ENCODE measurements around the gene PITPNB. TPM values are rescaled to one million over a fixed set of nuclear protein-coding genes. Genes with fewer than 3 reads are reported as not detected.

The PITPNB gene
- polyA plus RNA-seq, 2 donors = 22.1 to 39.8 TPM

DNA sequence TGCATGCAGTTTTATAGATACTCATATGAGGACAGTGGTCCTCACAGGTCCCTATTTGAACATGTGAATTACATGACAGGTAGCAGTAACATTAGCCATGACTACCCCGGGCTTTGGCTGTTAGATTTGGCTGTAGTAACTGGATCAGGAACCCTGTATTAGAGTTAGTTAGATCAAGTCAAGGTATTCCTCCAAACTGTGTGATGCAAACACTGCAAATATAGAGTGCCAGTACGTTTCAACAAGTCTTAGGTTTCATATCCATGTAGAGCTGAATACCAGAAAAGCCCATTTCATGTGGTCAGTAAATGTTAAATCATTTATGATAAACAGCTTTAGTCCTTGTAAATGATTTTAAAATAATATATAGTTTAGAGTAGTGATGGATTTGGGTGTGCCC, 29.5 kb upstream of the PITPNB start:
- Histone ChIP-seq H3K27me3 (ENCODE audit: control insufficient read depth in 1 of 2, insufficient read depth in 2 of 2, low read length in 2 of 2) (no peaks in the 10 kb centered on the region), H3K36me3 (ENCODE audit: control insufficient read depth in 2 of 2, insufficient read depth in 2 of 2, low read length in 1 of 2) (no peaks in the 10 kb centered on the region), H3K4me3 (ENCODE audit: low read depth in 1 of 2, low read length in 2 of 2) (no peak overlapping the region), H3K9me3 (ENCODE audit: control insufficient read depth in 2 of 2, insufficient read depth in 1 of 2, low read depth in 1 of 2, low read length in 1 of 2) (no peaks in the 10 kb centered on the region), H3K4me1 (ENCODE audit: control insufficient read depth in 2 of 2, insufficient read depth in 2 of 2, low read length in 1 of 2) (no peaks in the 10 kb centered on the region), H3K27ac (ENCODE audit: low read depth in 2 of 2, low read length in 1 of 2) (no peak overlapping the region)
- WGBS, 2 donors = 87 to 98% methylated on average over 2 of the region's 2 CpGs

DNA sequence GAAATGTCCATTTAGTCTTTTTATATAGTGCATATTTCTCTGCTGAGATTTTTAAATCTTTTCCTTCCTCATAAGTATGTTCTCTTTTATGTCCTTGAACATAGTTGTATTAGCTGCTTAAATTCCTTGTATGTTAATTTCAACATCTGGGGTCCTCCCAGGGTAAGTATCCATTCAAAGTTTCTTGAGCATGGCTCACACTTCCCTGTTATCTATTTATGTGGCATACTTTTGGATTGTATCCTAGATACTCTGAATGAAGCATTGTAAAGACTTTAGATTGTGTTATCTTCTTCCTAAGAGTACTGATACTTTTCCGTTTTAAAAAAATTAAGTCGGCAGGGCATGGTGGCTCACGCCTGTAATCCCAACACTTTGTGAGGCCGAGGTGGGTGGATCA, 28.4 kb upstream of the PITPNB start:
- Histone ChIP-seq H3K9me3 (ENCODE audit: control insufficient read depth in 2 of 2, insufficient read depth in 1 of 2, low read depth in 1 of 2, low read length in 1 of 2) (no peaks in the 10 kb centered on the region), H3K36me3 (ENCODE audit: control insufficient read depth in 2 of 2, insufficient read depth in 2 of 2, low read length in 1 of 2) (no peaks in the 10 kb centered on the region), H3K27me3 (ENCODE audit: control insufficient read depth in 1 of 2, insufficient read depth in 2 of 2, low read length in 2 of 2) (no peaks in the 10 kb centered on the region), H3K27ac (ENCODE audit: low read depth in 2 of 2, low read length in 1 of 2) (no peak overlapping the region), H3K4me1 (ENCODE audit: control insufficient read depth in 2 of 2, insufficient read depth in 2 of 2, low read length in 1 of 2) (no peaks in the 10 kb centered on the region), H3K4me3 (ENCODE audit: low read depth in 1 of 2, low read length in 2 of 2) (no peak overlapping the region)
- 87 to 95% methylated on average over 4 of the region's 4 CpGs for WGBS, 2 donors

DNA sequence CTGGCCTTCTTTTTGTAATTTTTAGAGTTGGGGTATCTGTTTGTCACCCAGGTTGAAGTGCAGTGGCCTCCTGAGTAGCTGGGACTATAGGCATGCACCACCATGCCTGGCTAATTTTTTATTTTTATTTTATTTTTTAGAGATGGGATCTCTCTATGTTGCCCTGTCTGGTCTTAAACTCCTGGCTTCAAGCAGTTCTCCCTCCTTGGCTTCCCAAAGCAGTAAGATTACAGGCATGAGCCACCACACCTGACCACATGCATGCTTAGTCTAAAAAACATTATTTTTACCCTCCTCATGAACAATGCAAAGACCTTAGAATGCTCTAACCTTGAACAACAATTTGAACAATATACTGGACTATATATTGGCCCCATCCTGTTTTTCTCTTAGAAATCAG, 22.1 kb upstream of the PITPNB start:
- Histone ChIP-seq H3K4me3 (ENCODE audit: low read depth in 1 of 2, low read length in 2 of 2) (no peak overlapping the region), H3K27me3 (ENCODE audit: control insufficient read depth in 1 of 2, insufficient read depth in 2 of 2, low read length in 2 of 2) (no peaks in the 10 kb centered on the region), H3K9me3 (ENCODE audit: control insufficient read depth in 2 of 2, insufficient read depth in 1 of 2, low read depth in 1 of 2, low read length in 1 of 2) (no peaks in the 10 kb centered on the region), H3K27ac (ENCODE audit: low read depth in 2 of 2, low read length in 1 of 2) (no peak overlapping the region), H3K36me3 (ENCODE audit: control insufficient read depth in 2 of 2, insufficient read depth in 2 of 2, low read length in 1 of 2) (no peaks in the 10 kb centered on the region), H3K4me1 (ENCODE audit: control insufficient read depth in 2 of 2, insufficient read depth in 2 of 2, low read length in 1 of 2) (no peaks in the 10 kb centered on the region)

DNA sequence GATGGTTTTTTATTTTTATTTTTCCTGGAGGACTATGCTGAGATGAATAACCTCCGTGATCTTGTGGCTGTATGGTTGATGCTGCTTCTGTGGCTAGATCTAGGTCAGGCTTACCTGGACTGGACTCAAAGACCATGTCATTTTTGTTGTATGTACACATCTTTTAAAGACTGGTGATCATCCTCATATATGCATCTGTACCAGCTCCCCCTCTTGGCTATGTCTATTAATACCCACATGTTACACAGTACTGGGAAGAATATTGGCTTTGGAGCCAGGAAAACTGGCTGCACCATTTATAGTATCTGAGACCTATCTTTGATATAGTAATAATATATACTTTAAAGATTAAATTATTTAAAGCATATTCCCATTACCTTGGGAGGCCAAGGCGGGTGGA, 18.4 kb upstream of the PITPNB start:
- 94 to 95% methylated on average over 2 of the region's 2 CpGs for WGBS, 2 donors
- no peaks in the 10 kb centered on the region for H3K27me3 ChIP-seq (ENCODE audit: control insufficient read depth in 1 of 2, insufficient read depth in 2 of 2, low read length in 2 of 2)
- H3K4me3 ChIP-seq (ENCODE audit: low read depth in 1 of 2, low read length in 2 of 2) = no peak overlapping the region
- H3K27ac ChIP-seq (ENCODE audit: low read depth in 2 of 2, low read length in 1 of 2) = no peak overlapping the region
- no peaks in the 10 kb centered on the region for H3K4me1 ChIP-seq (ENCODE audit: control insufficient read depth in 2 of 2, insufficient read depth in 2 of 2, low read length in 1 of 2)
- H3K9me3 ChIP-seq (ENCODE audit: control insufficient read depth in 2 of 2, insufficient read depth in 1 of 2, low read depth in 1 of 2, low read length in 1 of 2) = no peaks in the 10 kb centered on the region
- H3K36me3 ChIP-seq (ENCODE audit: control insufficient read depth in 2 of 2, insufficient read depth in 2 of 2, low read length in 1 of 2) = no peaks in the 10 kb centered on the region

DNA sequence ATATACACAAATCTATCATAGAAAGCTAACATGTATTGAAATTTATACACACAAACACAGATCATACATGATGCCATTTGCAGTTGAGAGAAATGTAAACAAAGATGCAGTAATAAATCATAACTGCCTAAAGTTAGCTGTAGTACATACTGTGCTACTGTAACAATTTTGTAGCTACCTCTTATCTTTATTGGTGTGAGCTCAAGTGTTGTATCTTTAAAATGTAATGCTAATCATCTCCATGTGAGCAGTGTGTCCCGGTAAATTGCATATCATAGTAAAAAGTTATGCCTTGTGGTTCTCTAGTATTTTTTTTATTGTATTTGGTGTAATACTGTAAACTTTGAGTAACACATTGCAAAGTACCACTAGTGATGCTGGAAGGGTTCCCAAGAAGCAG, 16.8 kb upstream of the PITPNB start:
- no peak overlapping the region for H3K27ac ChIP-seq (ENCODE audit: low read depth in 2 of 2, low read length in 1 of 2)
- no peaks in the 10 kb centered on the region for H3K27me3 ChIP-seq (ENCODE audit: control insufficient read depth in 1 of 2, insufficient read depth in 2 of 2, low read length in 2 of 2)
- whole genome bisulfite sequencing, 2 donors = 83 to 94% methylated on average over 1 of the region's 1 CpG
- H3K9me3 ChIP-seq (ENCODE audit: control insufficient read depth in 2 of 2, insufficient read depth in 1 of 2, low read depth in 1 of 2, low read length in 1 of 2) = no peaks in the 10 kb centered on the region
- no peaks in the 10 kb centered on the region for H3K36me3 ChIP-seq (ENCODE audit: control insufficient read depth in 2 of 2, insufficient read depth in 2 of 2, low read length in 1 of 2)
- no peaks in the 10 kb centered on the region for H3K4me1 ChIP-seq (ENCODE audit: control insufficient read depth in 2 of 2, insufficient read depth in 2 of 2, low read length in 1 of 2)
- no peak overlapping the region for H3K4me3 ChIP-seq (ENCODE audit: low read depth in 1 of 2, low read length in 2 of 2)

DNA sequence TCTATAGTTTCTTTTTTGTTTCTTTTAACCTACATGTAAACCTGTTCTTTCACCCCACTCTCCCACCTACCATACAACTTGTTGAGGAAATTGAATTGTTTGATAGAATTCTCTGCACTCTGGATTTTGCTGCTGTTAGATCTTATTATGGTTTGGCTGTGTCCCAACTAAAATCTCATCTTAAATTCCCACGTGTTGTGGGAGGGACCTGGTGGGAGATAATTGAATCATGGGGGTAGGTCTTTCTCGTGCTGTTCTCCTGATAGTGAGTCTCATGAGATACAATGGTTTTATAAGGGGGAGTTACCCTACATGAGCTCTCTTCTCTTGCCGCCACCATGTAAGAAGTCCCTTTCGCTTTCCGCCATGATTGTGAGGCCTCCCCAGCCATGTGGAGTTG, 15.0 kb upstream of the PITPNB start:
- Histone ChIP-seq H3K27me3 (ENCODE audit: control insufficient read depth in 1 of 2, insufficient read depth in 2 of 2, low read length in 2 of 2) (no peaks in the 10 kb centered on the region), H3K4me3 (ENCODE audit: low read depth in 1 of 2, low read length in 2 of 2) (no peak overlapping the region), H3K9me3 (ENCODE audit: control insufficient read depth in 2 of 2, insufficient read depth in 1 of 2, low read depth in 1 of 2, low read length in 1 of 2) (no peaks in the 10 kb centered on the region), H3K36me3 (ENCODE audit: control insufficient read depth in 2 of 2, insufficient read depth in 2 of 2, low read length in 1 of 2) (no peaks in the 10 kb centered on the region), H3K27ac (ENCODE audit: low read depth in 2 of 2, low read length in 1 of 2) (no peak overlapping the region), H3K4me1 (ENCODE audit: control insufficient read depth in 2 of 2, insufficient read depth in 2 of 2, low read length in 1 of 2) (no peaks in the 10 kb centered on the region)
- WGBS, 2 donors = 92 to 94% methylated on average over 5 of the region's 5 CpGs

DNA sequence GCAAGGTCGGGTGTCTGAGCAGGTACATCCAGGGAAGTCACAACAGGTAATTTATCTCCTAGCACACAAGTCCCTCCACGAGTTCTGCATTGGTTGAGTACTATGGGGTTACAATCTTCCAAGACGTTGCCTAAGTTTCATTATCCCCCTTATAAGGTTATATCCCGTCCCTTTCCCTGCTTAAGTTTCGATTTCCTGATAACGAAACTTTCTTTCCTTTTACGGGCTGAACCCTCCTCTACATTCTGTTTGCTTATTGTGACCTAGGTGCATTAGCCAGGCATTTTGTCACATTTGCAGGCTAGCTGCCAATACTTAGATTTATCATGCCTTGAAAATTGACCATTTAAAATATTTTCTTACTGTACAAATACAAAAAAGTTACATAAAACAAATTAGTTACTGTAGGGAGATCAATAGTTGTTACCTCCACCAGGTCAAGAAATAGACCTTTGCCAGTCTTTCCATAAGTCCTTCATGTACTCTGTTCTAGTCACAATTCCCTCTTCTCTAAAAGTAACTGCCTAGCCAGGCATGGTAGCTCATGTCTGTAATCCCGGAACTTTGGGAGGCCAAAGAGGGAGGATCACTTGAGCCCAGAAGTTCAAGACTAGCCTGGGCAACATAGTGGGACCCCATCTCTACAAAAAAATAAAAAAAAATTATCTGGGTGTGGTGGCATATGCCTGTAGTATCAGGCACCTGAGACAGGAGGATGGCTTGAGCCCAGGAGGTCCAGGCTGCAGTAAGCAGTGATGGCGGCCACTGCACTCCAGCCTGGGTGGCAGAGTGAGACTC, 14.3 kb upstream of the PITPNB start:
- Histone ChIP-seq H3K27ac (ENCODE audit: low read depth in 2 of 2, low read length in 1 of 2) (no peak overlapping the region), H3K36me3 (ENCODE audit: control insufficient read depth in 2 of 2, insufficient read depth in 2 of 2, low read length in 1 of 2) (no peaks in the 10 kb centered on the region)
- 80 to 94% methylated on average over 9 of the region's 9 CpGs for WGBS, 2 donors

DNA sequence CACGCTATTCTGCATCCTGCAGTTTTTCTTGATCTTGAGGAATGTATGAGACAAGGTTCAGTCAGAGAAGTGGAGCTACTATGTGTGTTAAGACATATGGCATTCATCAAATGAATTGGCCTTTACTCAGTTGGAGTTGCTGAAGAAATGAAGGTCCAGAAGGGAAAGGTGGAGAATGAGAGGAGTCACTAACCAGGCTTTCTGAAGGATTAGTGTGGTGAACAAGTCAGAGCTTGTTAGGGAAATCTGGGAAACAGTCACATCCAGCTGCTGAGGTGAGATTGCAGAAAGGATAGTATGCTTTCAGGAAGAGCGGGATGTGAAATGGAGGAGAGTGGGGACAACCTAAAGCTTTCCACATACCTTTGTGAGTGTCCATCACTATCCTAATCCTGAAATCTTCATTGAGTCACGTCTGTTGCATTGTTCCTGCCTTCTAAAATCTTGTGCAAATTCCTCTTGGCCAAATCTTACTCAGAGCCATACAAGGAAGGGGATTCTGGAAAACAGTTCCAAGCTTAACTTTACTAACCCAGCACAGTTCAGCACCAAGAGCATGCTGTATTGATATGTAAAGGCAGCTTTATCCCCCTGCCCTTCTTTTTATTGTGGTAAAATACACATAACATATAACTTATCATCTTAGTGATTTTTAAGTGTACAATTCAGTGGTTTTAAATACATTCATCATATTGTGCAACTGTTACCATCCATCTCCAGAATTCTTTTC, 11.4 kb upstream of the PITPNB start:
- H3K36me3 ChIP-seq (ENCODE audit: control insufficient read depth in 2 of 2, insufficient read depth in 2 of 2, low read length in 1 of 2) = no peaks in the 10 kb centered on the region
- no peaks in the 10 kb centered on the region for H3K9me3 ChIP-seq (ENCODE audit: control insufficient read depth in 2 of 2, insufficient read depth in 1 of 2, low read depth in 1 of 2, low read length in 1 of 2)

More for the DNA sequence above, 14.3 kb upstream of the PITPNB start:
- no peak overlapping the region for H3K4me3 ChIP-seq (ENCODE audit: low read depth in 1 of 2, low read length in 2 of 2)
- no peaks in the 10 kb centered on the region for H3K4me1 ChIP-seq (ENCODE audit: control insufficient read depth in 2 of 2, insufficient read depth in 2 of 2, low read length in 1 of 2)
- no peaks in the 10 kb centered on the region for H3K9me3 ChIP-seq (ENCODE audit: control insufficient read depth in 2 of 2, insufficient read depth in 1 of 2, low read depth in 1 of 2, low read length in 1 of 2)
- H3K27me3 ChIP-seq (ENCODE audit: control insufficient read depth in 1 of 2, insufficient read depth in 2 of 2, low read length in 2 of 2) = no peaks in the 10 kb centered on the region

DNA sequence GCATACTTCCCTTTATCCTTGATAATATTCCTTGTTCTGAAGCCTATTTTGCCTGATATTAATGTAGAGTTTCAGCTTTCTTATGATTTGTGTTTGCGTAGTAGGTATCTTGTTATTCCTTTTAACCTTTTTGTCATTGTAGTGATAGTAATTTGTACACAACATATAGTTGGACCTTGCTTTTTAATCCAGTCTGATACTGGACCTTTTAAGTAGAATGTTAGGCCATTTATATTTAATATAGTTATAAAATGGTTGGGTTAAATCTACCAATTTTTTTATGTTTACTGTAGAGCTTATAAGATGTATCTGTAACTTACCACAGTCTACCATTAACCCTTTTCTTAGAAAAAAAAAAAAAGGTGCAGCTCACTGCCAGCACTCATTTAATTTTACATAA, 8.6 kb upstream of the PITPNB start:
- Histone ChIP-seq H3K4me3 (ENCODE audit: low read depth in 1 of 2, low read length in 2 of 2) (no peak overlapping the region), H3K36me3 (ENCODE audit: control insufficient read depth in 2 of 2, insufficient read depth in 2 of 2, low read length in 1 of 2) (no peaks in the 10 kb centered on the region), H3K27me3 (ENCODE audit: control insufficient read depth in 1 of 2, insufficient read depth in 2 of 2, low read length in 2 of 2) (no peaks in the 10 kb centered on the region), H3K27ac (ENCODE audit: low read depth in 2 of 2, low read length in 1 of 2) (no peak overlapping the region), H3K4me1 (ENCODE audit: control insufficient read depth in 2 of 2, insufficient read depth in 2 of 2, low read length in 1 of 2) (no peaks in the 10 kb centered on the region), H3K9me3 (ENCODE audit: control insufficient read depth in 2 of 2, insufficient read depth in 1 of 2, low read depth in 1 of 2, low read length in 1 of 2) (no peaks in the 10 kb centered on the region)
- WGBS, 2 donors = 48 to 99% methylated on average over 1 of the region's 1 CpG

More for the DNA sequence above, 11.4 kb upstream of the PITPNB start:
- no peaks in the 10 kb centered on the region for H3K4me1 ChIP-seq (ENCODE audit: control insufficient read depth in 2 of 2, insufficient read depth in 2 of 2, low read length in 1 of 2)
- no peak overlapping the region for H3K27ac ChIP-seq (ENCODE audit: low read depth in 2 of 2, low read length in 1 of 2)
- 47 to 76% methylated on average over 3 of the region's 3 CpGs for WGBS, 2 donors
- H3K27me3 ChIP-seq (ENCODE audit: control insufficient read depth in 1 of 2, insufficient read depth in 2 of 2, low read length in 2 of 2) = no peaks in the 10 kb centered on the region
- H3K4me3 ChIP-seq (ENCODE audit: low read depth in 1 of 2, low read length in 2 of 2) = no peak overlapping the region

DNA sequence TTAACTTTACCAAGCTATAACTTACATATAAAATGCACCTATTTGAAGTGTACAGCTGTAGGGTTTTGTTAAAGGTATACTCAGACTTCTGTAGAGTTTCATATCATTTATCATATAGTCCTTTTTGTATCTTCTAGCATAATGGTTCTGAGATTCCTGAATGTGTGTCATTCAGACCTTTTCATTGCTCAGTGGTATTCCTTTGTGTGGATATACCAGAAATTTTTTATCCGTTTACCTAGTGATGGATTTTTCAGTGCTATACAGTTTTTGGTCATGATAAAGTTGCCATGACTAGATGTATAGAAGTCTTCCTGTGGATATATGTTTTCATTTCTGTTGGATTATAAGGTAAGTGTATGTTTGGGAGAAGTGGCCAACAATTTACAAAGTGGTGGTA, 6.3 kb upstream of the PITPNB start:
- WGBS, 2 donors = 92 to 98% methylated on average over 1 of the region's 1 CpG

More for the DNA sequence above, 6.3 kb upstream of the PITPNB start:
- no peaks in the 10 kb centered on the region for H3K36me3 ChIP-seq (ENCODE audit: control insufficient read depth in 2 of 2, insufficient read depth in 2 of 2, low read length in 1 of 2)
- no peaks in the 10 kb centered on the region for H3K27me3 ChIP-seq (ENCODE audit: control insufficient read depth in 1 of 2, insufficient read depth in 2 of 2, low read length in 2 of 2)
- no peaks in the 10 kb centered on the region for H3K9me3 ChIP-seq (ENCODE audit: control insufficient read depth in 2 of 2, insufficient read depth in 1 of 2, low read depth in 1 of 2, low read length in 1 of 2)
- no peaks in the 10 kb centered on the region for H3K4me1 ChIP-seq (ENCODE audit: control insufficient read depth in 2 of 2, insufficient read depth in 2 of 2, low read length in 1 of 2)
- H3K4me3 ChIP-seq (ENCODE audit: low read depth in 1 of 2, low read length in 2 of 2) = no peak overlapping the region
- H3K27ac ChIP-seq (ENCODE audit: low read depth in 2 of 2, low read length in 1 of 2) = no peak overlapping the region
